ENCODE data around the gene CREB3L1. TPM values are rescaled to one million over a fixed set of nuclear protein-coding genes. Genes with fewer than 3 reads are reported as not detected.

CREB3L1 gene
- total RNA-seq, 4 donors from 2014 or later: 1.3 to 8.7 (median 3.7) TPM

DNA sequence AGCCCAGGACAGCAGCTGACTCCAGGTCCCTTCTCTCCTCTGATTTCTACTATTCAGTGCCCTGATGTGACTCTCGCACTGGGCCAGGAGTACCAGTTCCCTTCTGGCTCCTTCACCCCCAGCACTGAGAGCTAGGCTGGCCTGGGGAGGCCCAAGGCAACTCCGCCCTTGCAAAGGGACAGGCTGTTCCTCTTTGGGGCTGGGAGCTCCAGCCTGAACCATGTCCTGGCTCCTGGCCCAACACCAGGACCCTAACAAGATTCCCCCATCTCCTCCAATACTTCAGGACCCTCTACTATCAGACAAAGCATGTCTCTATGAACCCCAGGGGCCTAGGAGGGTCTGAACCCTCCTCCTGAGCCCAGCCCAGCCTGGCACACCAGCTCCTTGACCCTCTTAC is 12.5 kb downstream of the CREB3L1 start:
- whole genome bisulfite sequencing: 60% methylated on average over 1 of the region's 2 CpGs
- no peak overlapping the region for H3K4me3 ChIP-seq
- H3K36me3 ChIP-seq: no peaks in the 10 kb centered on the region
- H3K9me3 ChIP-seq: no peaks in the 10 kb centered on the region
- intact Hi-C loops (cut with DNase I): no loop called here
- peak overlapping the region in 1 of 4 donors; percentile 23 for H3K27ac ChIP-seq (replicated peaks in 1 of 4)
- H3K27me3 ChIP-seq: no peaks in the 10 kb centered on the region
- TF ChIP-seq, protein P1, sequence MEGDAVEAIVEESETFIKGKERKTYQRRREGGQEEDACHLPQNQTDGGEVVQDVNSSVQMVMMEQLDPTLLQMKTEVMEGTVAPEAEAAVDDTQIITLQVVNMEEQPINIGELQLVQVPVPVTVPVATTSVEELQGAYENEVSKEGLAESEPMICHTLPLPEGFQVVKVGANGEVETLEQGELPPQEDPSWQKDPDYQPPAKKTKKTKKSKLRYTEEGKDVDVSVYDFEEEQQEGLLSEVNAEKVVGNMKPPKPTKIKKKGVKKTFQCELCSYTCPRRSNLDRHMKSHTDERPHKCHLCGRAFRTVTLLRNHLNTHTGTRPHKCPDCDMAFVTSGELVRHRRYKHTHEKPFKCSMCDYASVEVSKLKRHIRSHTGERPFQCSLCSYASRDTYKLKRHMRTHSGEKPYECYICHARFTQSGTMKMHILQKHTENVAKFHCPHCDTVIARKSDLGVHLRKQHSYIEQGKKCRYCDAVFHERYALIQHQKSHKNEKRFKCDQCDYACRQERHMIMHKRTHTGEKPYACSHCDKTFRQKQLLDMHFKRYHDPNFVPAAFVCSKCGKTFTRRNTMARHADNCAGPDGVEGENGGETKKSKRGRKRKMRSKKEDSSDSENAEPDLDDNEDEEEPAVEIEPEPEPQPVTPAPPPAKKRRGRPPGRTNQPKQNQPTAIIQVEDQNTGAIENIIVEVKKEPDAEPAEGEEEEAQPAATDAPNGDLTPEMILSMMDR (IDR thresholded peaks at IDR 0.05): no peak
- TF ChIP-seq POLR2AphosphoS5 (IDR thresholded peaks at IDR 0.05) (no peak), EP300 (IDR thresholded peaks at IDR 0.05) (no peak), POLR2A (IDR thresholded peaks at IDR 0.05; ENCODE audit: low read depth) (no peak)
- peaks cover 30 to 49% (median 46%) of the 10 kb centered on the region in 4 donors for H3K4me1 ChIP-seq
- DNase-seq (ENCODE audit: extremely low spot score): no peak

DNA sequence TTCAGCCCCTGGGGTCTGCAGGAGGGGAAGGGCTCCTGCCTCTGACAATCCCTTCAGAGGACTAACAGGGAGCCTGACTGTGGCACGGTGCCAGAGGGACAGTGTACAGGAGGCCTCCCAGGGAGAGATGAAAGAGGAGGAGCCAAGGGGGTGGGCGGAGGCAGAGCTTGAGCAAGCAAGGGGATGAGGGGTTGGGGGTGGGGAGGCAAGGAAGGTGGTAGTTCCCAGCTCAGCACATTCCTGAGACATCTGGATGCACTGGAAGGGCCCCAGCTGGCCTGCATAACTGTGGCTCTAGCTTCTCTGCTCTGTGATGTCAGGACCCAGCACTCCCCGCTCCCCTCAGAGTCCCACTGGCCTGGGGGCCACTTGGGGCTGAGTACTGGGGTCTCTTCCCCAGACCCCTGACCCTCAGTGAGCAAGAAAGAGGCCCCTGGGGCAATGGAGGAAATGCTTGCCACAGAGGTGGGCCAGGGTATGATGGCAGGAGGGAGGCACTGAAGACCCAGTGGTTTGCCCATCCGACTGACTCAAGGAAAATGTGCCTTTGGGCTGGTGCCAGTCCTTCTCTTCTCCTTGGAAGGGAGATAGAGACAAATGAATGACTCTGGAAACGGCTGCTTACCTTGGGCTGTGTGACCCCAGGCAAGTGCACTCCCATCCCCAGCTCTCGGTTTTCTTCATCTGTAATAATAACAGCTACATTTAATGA is 13.3 kb downstream of the CREB3L1 start:
- H3K27me3 ChIP-seq: no peaks in the 10 kb centered on the region
- no peaks in the 10 kb centered on the region for H3K36me3 ChIP-seq
- H3K4me3 ChIP-seq: no peak overlapping the region
- H3K27ac ChIP-seq (replicated peaks in 1 of 4): peak overlapping the region in 3 of 4 donors; percentile 42 to 73 (median 72)
- intact Hi-C loops (cut with DNase I): no loop called here
- TF ChIP-seq POLR2AphosphoS5 (IDR thresholded peaks at IDR 0.05): no peak
- TF ChIP-seq, protein P1 (IDR thresholded peaks at IDR 0.05): no peak
- TF ChIP-seq POLR2A (IDR thresholded peaks at IDR 0.05; ENCODE audit: low read depth): no peak
- TF ChIP-seq EP300 (IDR thresholded peaks at IDR 0.05): no peak
- no peaks in the 10 kb centered on the region for H3K9me3 ChIP-seq
- peaks cover 32 to 54% (median 49%) of the 10 kb centered on the region in 4 donors for H3K4me1 ChIP-seq
- DNase-seq (ENCODE audit: extremely low spot score): no peak
- WGBS: 25% methylated on average over 6 of the region's 6 CpGs

DNA sequence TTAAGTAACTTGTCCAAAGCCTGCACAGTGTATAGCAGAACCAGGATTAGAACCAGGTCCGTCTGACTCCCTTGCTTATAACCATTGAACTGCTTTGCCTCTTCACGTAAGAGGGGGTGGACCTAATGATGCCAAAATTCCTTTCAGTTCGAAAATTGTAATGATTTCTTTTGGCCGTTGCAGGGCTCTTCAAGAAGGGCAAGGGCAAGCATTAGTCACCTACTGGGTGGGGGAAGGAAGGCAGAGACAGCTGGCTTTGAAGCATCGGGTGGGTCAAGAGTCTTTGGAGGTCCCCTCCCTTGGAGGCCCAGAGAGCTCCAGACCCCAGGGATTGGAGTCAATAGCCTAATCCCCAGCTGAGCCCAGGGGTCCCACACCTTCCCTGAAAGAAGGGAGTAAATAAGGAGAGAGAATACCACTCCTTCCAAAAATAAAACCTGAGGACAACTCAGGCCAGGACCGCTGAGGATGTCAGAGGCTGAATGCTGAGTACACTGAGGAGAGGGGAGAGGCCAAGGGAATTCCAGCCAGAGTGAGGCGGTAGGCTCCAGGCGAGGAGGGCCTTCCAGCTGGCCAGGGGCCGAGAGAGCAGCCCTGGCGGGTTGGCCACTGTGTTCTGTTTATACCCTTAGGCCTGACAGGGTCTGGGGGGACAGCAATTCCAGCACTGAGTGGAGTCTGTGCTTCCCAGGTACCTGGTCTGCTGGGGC is 14.1 kb downstream of the CREB3L1 start:
- no peaks in the 10 kb centered on the region for H3K36me3 ChIP-seq

DNA sequence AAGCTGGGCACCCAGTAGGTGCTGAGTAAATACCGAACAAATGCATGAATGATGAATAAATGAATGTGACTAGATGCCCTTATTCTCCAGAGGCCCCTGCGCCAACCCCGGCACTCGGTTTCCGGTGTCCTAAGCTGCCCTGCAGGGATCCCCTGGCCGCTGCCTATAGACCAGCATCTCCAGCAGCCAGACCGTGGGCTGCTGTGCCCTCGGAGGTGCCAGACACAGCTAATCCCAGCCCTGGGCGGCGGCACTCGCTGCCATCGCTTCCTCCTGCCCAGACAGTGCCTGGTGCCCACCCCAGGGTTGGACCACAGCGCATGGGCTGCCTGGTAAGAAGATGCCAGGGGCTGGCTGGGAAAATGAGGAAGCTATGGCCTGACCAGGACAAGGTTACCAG is 15.6 kb downstream of the CREB3L1 start:
- intact Hi-C loops (cut with DNase I): no loop called here
- TF ChIP-seq POLR2A (IDR thresholded peaks at IDR 0.05; ENCODE audit: low read depth): no peak
- TF ChIP-seq, protein P1 (IDR thresholded peaks at IDR 0.05): no peak
- TF ChIP-seq EP300 (IDR thresholded peaks at IDR 0.05): no peak
- TF ChIP-seq POLR2AphosphoS5 (IDR thresholded peaks at IDR 0.05): no peak
- H3K9me3 ChIP-seq: no peaks in the 10 kb centered on the region

More for the DNA sequence above, 14.1 kb downstream of the CREB3L1 start:
- peaks cover 37 to 55% (median 53%) of the 10 kb centered on the region in 4 donors for H3K4me1 ChIP-seq
- H3K27ac ChIP-seq (replicated peaks in 1 of 4): peak overlapping the region; percentile 42 to 73 (median 64)
- TF ChIP-seq POLR2AphosphoS5 (IDR thresholded peaks at IDR 0.05): peak in 1 of 2 donors; percentile 28
- TF ChIP-seq, protein P1 (IDR thresholded peaks at IDR 0.05): no peak
- DNase-seq (ENCODE audit: extremely low spot score): no peak
- no peaks in the 10 kb centered on the region for H3K9me3 ChIP-seq
- H3K27me3 ChIP-seq: peaks cover 0 to 3% (median 0%) of the 10 kb centered on the region in 4 donors
- WGBS: 46% methylated on average over 10 of the region's 10 CpGs
- intact Hi-C loops (cut with DNase I): no loop called here
- no peak overlapping the region for H3K4me3 ChIP-seq

More for the DNA sequence above, 15.6 kb downstream of the CREB3L1 start:
- Histone ChIP-seq H3K4me1 (peaks cover 45 to 64% (median 62%) of the 10 kb centered on the region in 4 donors), H3K27me3 (peaks cover 0 to 10% (median 0%) of the 10 kb centered on the region in 4 donors), H3K36me3 (no peaks in the 10 kb centered on the region), H3K4me3 (no peak overlapping the region), H3K27ac (replicated peaks in 1 of 4) (no peak overlapping the region)
- no peak for DNase-seq (ENCODE audit: extremely low spot score)
- 91% methylated on average over 10 of the region's 13 CpGs for WGBS

All from esophagus muscularis mucosa (tissue), 4 donors.